GM18505 (cell line): Measurements from ENCODE around the gene DNAH5.

ENCODE experiments used
- ATAC-seq: cut with Tn5 transposase; IDR thresholded peaks from one replicate; pipeline ENCODE4 v1.9.1; 2021; ENCODE audit not compliant: unreplicated experiment
- POLR2A ChIP-seq: IDR thresholded peaks from 4 replicates; pipeline ENCODE4 v1.6.1; 2011; ENCODE audit warnings: borderline replicate concordance; ENCODE audit not compliant: insufficient read depth, insufficient read length; ENCODE audit errors: extremely low read depth

DNAH5 gene

GRCh38 chr5:13673511-13673910 is 271.0 kb downstream of the DNAH5 start:
- no peak for ATAC-seq
- TF ChIP-seq POLR2A = no peak

DNA sequence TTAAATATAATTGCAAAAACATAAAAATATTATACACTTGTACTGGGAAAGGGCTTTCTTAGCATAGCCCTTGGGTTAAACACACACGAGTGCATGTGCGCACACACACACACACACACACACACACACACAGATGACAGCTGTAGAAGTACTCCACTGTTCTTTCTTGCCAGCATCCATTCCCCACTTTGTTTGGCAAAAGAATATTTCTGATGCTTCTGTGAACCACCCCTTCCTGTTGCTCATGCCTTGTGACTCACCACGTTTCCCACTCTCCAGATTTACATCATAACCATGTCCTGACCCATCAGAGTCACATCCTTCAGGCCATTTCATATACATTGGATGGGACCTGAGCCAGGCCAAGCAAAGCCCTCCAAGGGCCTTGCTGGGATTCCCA is 280.1 kb downstream of the DNAH5 start:
- no peak for ATAC-seq
- TF ChIP-seq POLR2A = no peak

DNA sequence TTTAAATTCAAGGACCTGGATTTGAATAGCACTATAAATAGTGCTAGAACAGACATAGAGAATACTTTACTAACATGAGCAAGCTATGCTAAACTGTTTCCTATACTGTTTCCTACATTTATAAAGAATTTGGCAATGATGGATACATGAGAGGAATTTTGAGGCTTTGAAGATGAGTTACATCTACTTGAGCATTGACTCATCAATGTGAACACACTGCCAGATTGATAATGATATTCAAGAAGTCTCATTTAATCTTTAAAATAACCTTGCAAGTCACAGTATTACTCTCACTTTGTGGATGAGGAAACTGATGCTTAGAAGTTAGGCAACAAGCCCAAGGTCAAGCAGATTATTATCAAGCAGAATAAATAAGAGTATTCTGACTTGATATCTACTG is 281.9 kb downstream of the DNAH5 start:
- ATAC-seq = no peak
- no peak for TF ChIP-seq POLR2A

GRCh38 chr5:13661272-13661671 is 283.2 kb downstream of the DNAH5 start:
- TF ChIP-seq POLR2A = no peak
- no peak for ATAC-seq

DNA sequence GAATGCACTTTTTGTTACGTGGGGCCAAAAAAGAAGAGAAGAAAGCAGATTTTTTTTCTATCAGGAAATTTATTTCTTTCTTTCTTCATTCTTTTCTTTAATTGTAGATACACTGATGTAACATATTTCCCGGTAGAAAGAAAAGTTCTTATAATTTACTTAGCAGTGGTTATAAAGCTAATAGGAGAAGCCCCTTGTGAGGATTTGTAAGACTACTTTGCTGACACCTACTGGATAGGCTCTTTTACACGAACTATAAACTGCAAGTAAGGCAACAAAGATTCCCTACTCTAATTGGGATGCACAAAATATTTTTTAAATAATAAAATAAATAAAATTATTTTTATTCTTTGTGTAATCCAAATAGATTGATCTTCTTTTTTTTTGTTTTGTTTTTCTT is 284.4 kb downstream of the DNAH5 start:
- no peak for TF ChIP-seq POLR2A

GRCh38 chr5:13659391-13659790 is 285.1 kb downstream of the DNAH5 start:
- ATAC-seq = no peak
- no peak for TF ChIP-seq POLR2A

More for the DNA sequence above, 284.4 kb downstream of the DNAH5 start:
- no peak for ATAC-seq

- no peak for ATAC-seq
- TF ChIP-seq POLR2A = no peak
Observed at GRCh38 chr5:13658761-13659160, 285.7 kb downstream of the DNAH5 start.

GRCh38 chr5:13658152-13658551 is 286.3 kb downstream of the DNAH5 start:
- ATAC-seq = no peak
- TF ChIP-seq POLR2A = no peak

GRCh38 chr5:13653709-13654108 is 290.8 kb downstream of the DNAH5 start:
- no peak for ATAC-seq

GRCh38 chr5:13649656-13650055 is 294.8 kb downstream of the DNAH5 start:
- ATAC-seq = no peak
- no peak for TF ChIP-seq POLR2A

More at GRCh38 chr5:13653709-13654108, 290.8 kb downstream of the DNAH5 start:
- TF ChIP-seq POLR2A = no peak

DNA sequence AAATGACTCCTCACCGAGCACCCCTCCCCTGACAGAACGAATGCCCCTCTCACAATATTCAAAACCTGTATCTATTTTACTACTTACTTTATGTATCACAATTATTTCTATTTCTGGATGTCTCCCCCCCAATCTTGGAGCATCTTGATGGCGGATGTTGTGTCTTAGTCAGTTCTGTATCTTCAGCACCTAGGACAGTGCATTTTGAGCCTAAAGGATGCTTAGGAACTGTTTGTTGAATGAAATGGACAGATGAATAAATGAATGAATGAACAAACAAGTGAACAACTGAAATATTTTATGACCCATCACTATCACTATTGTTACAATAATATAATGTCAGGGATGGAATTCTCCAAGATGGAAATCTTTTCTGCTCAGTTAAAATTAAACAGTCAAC is 295.7 kb downstream of the DNAH5 start:
- no peak for TF ChIP-seq POLR2A
- no peak for ATAC-seq

DNA sequence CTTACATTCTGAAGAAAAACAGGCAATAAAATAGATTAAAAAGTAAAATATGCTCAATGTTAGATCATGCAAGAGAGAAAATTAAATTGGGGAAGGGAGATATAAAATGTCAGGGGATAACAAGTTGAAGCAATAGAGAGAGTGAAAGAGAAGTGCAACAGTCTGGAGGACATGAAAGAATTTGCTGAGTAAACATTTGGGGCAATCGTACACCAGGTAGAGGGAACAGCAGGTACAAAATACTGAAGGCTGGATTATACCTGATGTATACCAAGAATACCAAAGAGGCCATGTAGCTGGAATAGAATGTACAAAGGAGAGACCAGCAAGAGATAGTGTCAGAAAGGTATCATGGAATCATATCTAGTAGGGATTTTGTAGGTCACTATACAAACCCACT is 300.8 kb downstream of the DNAH5 start:
- ATAC-seq = no peak
- no peak for TF ChIP-seq POLR2A

DNA sequence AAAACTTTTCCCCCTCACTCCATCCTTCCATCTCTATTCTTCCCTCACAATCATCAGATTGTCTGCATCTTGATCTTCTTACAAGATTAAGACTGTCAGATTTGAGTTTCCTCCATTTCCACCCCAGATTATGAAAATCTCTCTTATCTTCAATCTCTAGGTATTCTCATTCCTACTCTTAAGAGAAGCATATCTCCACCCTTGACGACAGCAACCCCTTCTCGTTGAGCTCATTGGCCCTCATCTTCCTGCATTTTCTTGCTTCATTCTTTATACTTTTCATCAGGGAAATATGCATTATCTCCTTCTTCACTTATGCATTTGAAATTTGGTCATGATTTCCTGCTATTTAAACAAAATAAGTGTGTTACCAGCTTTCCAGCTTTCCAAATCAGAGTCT is 301.3 kb downstream of the DNAH5 start:
- no peak for TF ChIP-seq POLR2A
- no peak for ATAC-seq
